NCI-H1105 (cell line): ENCODE measurements around the gene DCLRE1B.
"Not testable (repeated sequence)": the region's sequence is repeated elsewhere in the genome, so short reads cannot be mapped to it uniquely, and the experiment has no call there.

Source experiments
- DNase-seq: peaks from one replicate; lab custom pipeline; 2025; lab: John Stamatoyannopoulos, UW

The DCLRE1B gene

GRCh38 chr1:113948151-113948550, 43.0 kb downstream of the DCLRE1B start:
- not testable (repeated sequence) for DNase-seq

GRCh38 chr1:113949007-113949406, 43.9 kb downstream of the DCLRE1B start:
- DNase-seq, result no peak

- no peak for DNase-seq
Measured at GRCh38 chr1:113950908-113951307, 45.8 kb downstream of the DCLRE1B start.

- DNase-seq, result no peak
Measured at GRCh38 chr1:113951719-113952118, 46.6 kb downstream of the DCLRE1B start.

GRCh38 chr1:113957984-113958383, 52.9 kb downstream of the DCLRE1B start:
- DNase-seq, result no peak

- no peak for DNase-seq
Measured at GRCh38 chr1:113958691-113959090, 53.6 kb downstream of the DCLRE1B start.

GRCh38 chr1:113963281-113963906, 58.3 kb downstream of the DCLRE1B start:
- no peak for DNase-seq
